Natural killer cell (primary cell): ENCODE results near the gene C1orf52. TPM values are rescaled to one million over a fixed set of nuclear protein-coding genes. Genes with fewer than 3 reads are reported as not detected.
A peak's percentile ranks its signal among the peaks of the same experiment; 100 is the strongest.

ENCODE experiments used
- ATAC-seq, 3 donors: fragments of 150-1000 bp in 2 of 3; fragments of 200-7000 bp in 1 of 3; cut with Tn5 transposase; 1 replicate in 1 of 3; 2 replicates in 2 of 3; pipeline ENCODE4 v1.10.0; 2021; ENCODE audit warnings: mild to moderate bottlenecking in 2 of 3, moderate library complexity in 2 of 3
- DNase-seq, 2 donors: peaks; one replicate each; pipeline versions ENCODE4 v3.0.0 to v3.0.0-alpha.2; 2013 to 2021; ENCODE audit warnings: mixed read lengths in 1 of 2
- H3K27ac ChIP-seq: one replicate; pipeline ENCODE4 v1.5.1; 2013; ENCODE audit warnings: mild to moderate bottlenecking, low read length
- H3K27me3 ChIP-seq: one replicate; pipeline ENCODE4 v1.6.1; 2013; ENCODE audit warnings: low read length; ENCODE audit not compliant: control insufficient read depth, insufficient read depth
- H3K36me3 ChIP-seq: one replicate; pipeline ENCODE4 v1.6.1; 2013; ENCODE audit warnings: low read length; ENCODE audit not compliant: control insufficient read depth, insufficient read depth
- H3K4me1 ChIP-seq: one replicate; pipeline ENCODE4 v1.6.1; 2013; ENCODE audit warnings: low read length; ENCODE audit not compliant: control insufficient read depth, insufficient read depth
- H3K4me3 ChIP-seq: one replicate; pipeline ENCODE4 v1.5.1; 2013; ENCODE audit warnings: low read length
- H3K9me3 ChIP-seq: one replicate; pipeline ENCODE4 v1.6.1; 2013; ENCODE audit warnings: low read length; ENCODE audit not compliant: control insufficient read depth, insufficient read depth
- H3K27ac Mint-ChIP-seq, 2 donors: one replicate each; pipeline ENCODE4 v1.8.0; 2022; ENCODE audit warnings: mild to moderate bottlenecking in 2 of 2, mixed read lengths in 2 of 2, moderate library complexity in 1 of 2
- H3K27me3 Mint-ChIP-seq, 2 donors: one replicate each; pipeline ENCODE4 v1.8.0; 2022; ENCODE audit warnings: low read depth in 2 of 2, mixed read lengths in 2 of 2
- H3K36me3 Mint-ChIP-seq: one replicate; pipeline ENCODE4 v1.8.0; 2022; ENCODE audit warnings: mixed read lengths
- H3K4me1 Mint-ChIP-seq, 2 donors: one replicate each; pipeline ENCODE4 v1.8.0; 2022; ENCODE audit warnings: mixed read lengths in 2 of 2
- H3K4me3 Mint-ChIP-seq: one replicate; pipeline ENCODE4 v1.8.0; 2022; ENCODE audit warnings: mild to moderate bottlenecking, moderate library complexity, mixed read lengths
- H3K9me3 Mint-ChIP-seq, 2 donors: one replicate each; pipeline ENCODE4 v1.8.0; 2022; ENCODE audit warnings: mixed read lengths in 2 of 2
- CTCF ChIP-seq: fragments of 200-600 bp; IDR thresholded peaks from one replicate; pipeline ENCODE4 v1.8.0; 2022; ENCODE audit warnings: antibody characterized with exemption
- WGBS: methylation state at CpG from one replicate; pipeline ENCODE4 v1.1.7; 2013; ENCODE audit warnings: missing lambda C conversion rate; ENCODE audit not compliant: insufficient coverage; 5-methylcytosine and 5-hydroxymethylcytosine counted together
- intact Hi-C: fragments of 100-400 bp; cut with micrococcal nuclease; formaldehyde crosslinking; loops from one replicate; pipeline ENCODE4 v1.14.2; 2022
- total RNA-seq, 4 donors: library from RNA; stranded (reverse); fragments of 120-200 nt in 1 of 4; gene quantifications; one replicate each; pipeline versions ENCODE4 v1.2.3 to v1.2.4, GENCODE V29; 2013 to 2022

Gene C1orf52
- total RNA-seq, 3 donors from 2014 or later (not counting 1 experiment from before 2014, with no cell fraction given): 50.6 to 67.3 (median 58.9) TPM

- Mint-ChIP-seq H3K27me3 (peaks cover 38 to 53% of the 10 kb centered on the region in 2 donors), H3K27ac (peak overlapping the region; percentile 50 to 75), H3K4me3 (peak overlapping the region; percentile 79), H3K9me3 (no peaks in the 10 kb centered on the region), H3K4me1 (peaks cover 29 to 30% of the 10 kb centered on the region in 2 donors), H3K36me3 (no peaks in the 10 kb centered on the region)
- WGBS: 12% methylated on average over 10 of the region's 11 CpGs
- ATAC-seq (peak; percentile 90 to 99 (median 92)), DNase-seq (peak; percentile 60 to 82)
- peak overlapping the region; percentile 9 for H3K27ac ChIP-seq
- peaks cover 6% of the 10 kb centered on the region for H3K27me3 ChIP-seq
- H3K36me3 ChIP-seq: no peaks in the 10 kb centered on the region
- no peak overlapping the region for H3K4me3 ChIP-seq
- no peak for TF ChIP-seq CTCF
- intact Hi-C loops: loop anchor here (1.0 kb wide), 1 partner anchor 22 kb away; the partner anchor contains the start of gene BCL10
- no peaks in the 10 kb centered on the region for H3K9me3 ChIP-seq
- H3K4me1 ChIP-seq: peaks cover 19% of the 10 kb centered on the region
Observed at GRCh38 chr1:85297855-85298629, 38.6 kb upstream of the C1orf52 start.

- Histone ChIP-seq H3K9me3 (no peaks in the 10 kb centered on the region), H3K36me3 (no peaks in the 10 kb centered on the region), H3K4me3 (no peak overlapping the region), H3K27ac (no peak overlapping the region), H3K27me3 (peaks cover 6% of the 10 kb centered on the region), H3K4me1 (peaks cover 19% of the 10 kb centered on the region)
- Mint-ChIP-seq H3K27ac (peak overlapping the region; percentile 50 to 75), H3K4me3 (peak overlapping the region; percentile 79), H3K4me1 (peaks cover 29 to 30% of the 10 kb centered on the region in 2 donors), H3K9me3 (no peaks in the 10 kb centered on the region), H3K36me3 (no peaks in the 10 kb centered on the region), H3K27me3 (peaks cover 37 to 53% of the 10 kb centered on the region in 2 donors)
- intact Hi-C loops: no loop called here
- no peak for ATAC-seq
- DNase-seq: no peak
- no peak for TF ChIP-seq CTCF
- WGBS: 80% methylated on average over 1 of the region's 1 CpG
Observed at GRCh38 chr1:85297538-85297854, 38.0 kb upstream of the C1orf52 start.

GRCh38 chr1:85296980-85297379 lies 37.5 kb upstream of the C1orf52 start:
- peak overlapping the region; percentile 79 for H3K4me3 Mint-ChIP-seq

More at GRCh38 chr1:85296980-85297379, 37.5 kb upstream of the C1orf52 start:
- H3K27me3 Mint-ChIP-seq: peaks cover 32 to 53% of the 10 kb centered on the region in 2 donors
- H3K27ac ChIP-seq: no peak overlapping the region
- H3K27me3 ChIP-seq: peaks cover 6% of the 10 kb centered on the region
- no peaks in the 10 kb centered on the region for H3K36me3 Mint-ChIP-seq
- H3K4me1 Mint-ChIP-seq: peaks cover 29 to 30% of the 10 kb centered on the region in 2 donors
- H3K4me3 ChIP-seq: no peak overlapping the region
- ATAC-seq: no peak
- peak overlapping the region in 1 of 2 donors; percentile 75 for H3K27ac Mint-ChIP-seq
- H3K9me3 Mint-ChIP-seq: no peaks in the 10 kb centered on the region
- no peaks in the 10 kb centered on the region for H3K9me3 ChIP-seq
- no peak for DNase-seq
- WGBS: 92% methylated on average over 1 of the region's 1 CpG
- TF ChIP-seq CTCF: no peak
- intact Hi-C loops: no loop called here
- H3K4me1 ChIP-seq: peaks cover 19% of the 10 kb centered on the region
- no peaks in the 10 kb centered on the region for H3K36me3 ChIP-seq
